ENCODE measurements around the gene CKS1B. TPM values are rescaled to one million over a fixed set of nuclear protein-coding genes. Genes with fewer than 3 reads are reported as not detected.

The CKS1B gene
- total and polyA plus RNA-seq, 3 experiments from 2014 or later: 46.8 to 126 (median 125) TPM

GRCh38 chr1:155026588-155026987 is 52.1 kb downstream of the CKS1B start:
- Histone ChIP-seq H3K4me1 (ENCODE audit: insufficient read depth, low read length) (no peaks in the 10 kb centered on the region), H3K27me3 (ENCODE audit: insufficient read depth, low read length, poor library complexity, severe bottlenecking) (no peaks in the 10 kb centered on the region), H3K4me3 (ENCODE audit: low read length) (no peak overlapping the region), H3K9me3 (ENCODE audit: low read length) (no peaks in the 10 kb centered on the region), H3K27ac (ENCODE audit: low read depth, low read length) (no peak overlapping the region), H3K36me3 (ENCODE audit: insufficient read depth, low read length) (no peaks in the 10 kb centered on the region)
- Mint-ChIP-seq H3K9me3 (no peaks in the 10 kb centered on the region), H3K36me3 (no peaks in the 10 kb centered on the region), H3K27ac (no peak overlapping the region), H3K4me1 (peaks cover 0 to 2% (median 0%) of the 10 kb centered on the region in 3 donors), H3K4me3 (no peak overlapping the region), H3K27me3 (peaks cover 6 to 7% of the 10 kb centered on the region in 2 donors)
- CTCF ChIA-PET: interaction anchor here (1.6 kb wide), 1 partner anchor 9 kb away, joined by 7 read pairs; no protein-coding TSS in a partner anchor
- POLR2A ChIA-PET: no interaction called here
- no peak for DNase-seq

Other genes with a start within 250 kb of the CKS1B start
- gene KCNN3, start 104.4 kb upstream of the CKS1B start, total RNA-seq: under 1 TPM; 0.18 to 0.22 TPM
- not detected for gene KCNN3, start 104.4 kb upstream of the CKS1B start, polyA plus RNA-seq
- 10 to 100 TPM; 44.7 to 45.2 TPM for gene PMVK, start 38.0 kb upstream of the CKS1B start, total RNA-seq
- gene PMVK, start 38.0 kb upstream of the CKS1B start, polyA plus RNA-seq: 55.5 TPM
- gene PBXIP1, start 18.6 kb upstream of the CKS1B start, total RNA-seq: 10 to 100 TPM; 35.9 to 36.1 TPM
- 295 TPM for gene PBXIP1, start 18.6 kb upstream of the CKS1B start, polyA plus RNA-seq
- gene PYGO2, start 12.9 kb upstream of the CKS1B start, total RNA-seq: 10 to 100 TPM; 34.2 to 35.3 TPM
- 42.6 TPM for gene PYGO2, start 12.9 kb upstream of the CKS1B start, polyA plus RNA-seq
- 10 to 100 TPM; 37.4 to 40.8 TPM for gene SHC1, start 3.9 kb upstream of the CKS1B start, total RNA-seq
- 32.7 TPM for gene SHC1, start 3.9 kb upstream of the CKS1B start, polyA plus RNA-seq
- 10 to 100 TPM; 73.7 to 76.3 TPM for gene FLAD1, start 8.7 kb downstream of the CKS1B start, total RNA-seq
- gene FLAD1, start 8.7 kb downstream of the CKS1B start, polyA plus RNA-seq: 51.2 TPM
- under 1 TPM; 0.62 to 0.72 TPM for gene LENEP, start 18.9 kb downstream of the CKS1B start, total RNA-seq
- not detected for gene LENEP, start 18.9 kb downstream of the CKS1B start, polyA plus RNA-seq
- gene ZBTB7B, start 28.1 kb downstream of the CKS1B start, total RNA-seq: 10 to 100 TPM; 33.2 to 34.7 TPM
- gene ZBTB7B, start 28.1 kb downstream of the CKS1B start, polyA plus RNA-seq: 3.3 TPM
- under 1 TPM; 0.09 to 0.16 TPM for gene DCST2, start 59.1 kb downstream of the CKS1B start, total RNA-seq
- not detected for gene DCST2, start 59.1 kb downstream of the CKS1B start, polyA plus RNA-seq
- not detected for gene DCST1, start 59.1 kb downstream of the CKS1B start, total RNA-seq
- not detected for gene DCST1, start 59.1 kb downstream of the CKS1B start, polyA plus RNA-seq
- 10 to 100 TPM; 34.5 to 36.9 TPM for gene ADAM15, start 76.6 kb downstream of the CKS1B start, total RNA-seq
- 15.3 TPM for gene ADAM15, start 76.6 kb downstream of the CKS1B start, polyA plus RNA-seq
- gene EFNA4, start 89.1 kb downstream of the CKS1B start, total RNA-seq: 1 to 10 TPM; 3.4 to 3.7 TPM
- 3.0 TPM for gene EFNA4, start 89.1 kb downstream of the CKS1B start, polyA plus RNA-seq
- 1 to 10 TPM in 1 of 2 experiments, under 1 TPM in 1; 0.94 to 1.4 TPM for gene EFNA3, start 104.2 kb downstream of the CKS1B start, total RNA-seq
- 1.0 TPM for gene EFNA3, start 104.2 kb downstream of the CKS1B start, polyA plus RNA-seq
- gene EFNA1, start 153.2 kb downstream of the CKS1B start, total RNA-seq: under 1 TPM; 0.16 to 0.31 TPM
- gene EFNA1, start 153.2 kb downstream of the CKS1B start, polyA plus RNA-seq: 1.3 TPM
- gene SLC50A1, start 161.2 kb downstream of the CKS1B start, total RNA-seq: 10 to 100 TPM; 43.4 to 47.2 TPM
- gene SLC50A1, start 161.2 kb downstream of the CKS1B start, polyA plus RNA-seq: 49.5 TPM
- 10 to 100 TPM; 38.9 to 40.9 TPM for gene DPM3, start 165.8 kb downstream of the CKS1B start, total RNA-seq
- 120 TPM for gene DPM3, start 165.8 kb downstream of the CKS1B start, polyA plus RNA-seq
- gene KRTCAP2, start 198.6 kb downstream of the CKS1B start, total RNA-seq: 100 to 1,000 TPM; 181 to 207 TPM
- 576 TPM for gene KRTCAP2, start 198.6 kb downstream of the CKS1B start, polyA plus RNA-seq
- 1 to 10 TPM; 6.4 to 7.3 TPM for gene TRIM46, start 199.2 kb downstream of the CKS1B start, total RNA-seq
- 0.99 TPM for gene TRIM46, start 199.2 kb downstream of the CKS1B start, polyA plus RNA-seq
- 1 to 10 TPM; 7.8 to 7.9 TPM for gene THBS3, start 233.2 kb downstream of the CKS1B start, total RNA-seq
- gene THBS3, start 233.2 kb downstream of the CKS1B start, polyA plus RNA-seq: 2.9 TPM
- gene MTX1, start 234.0 kb downstream of the CKS1B start, total RNA-seq: 10 to 100 TPM; 67.6 to 73.2 TPM
- gene MTX1, start 234.0 kb downstream of the CKS1B start, polyA plus RNA-seq: 43.7 TPM